Measurements from ENCODE around the gene PRELID3B. TPM values are rescaled to one million over a fixed set of nuclear protein-coding genes. Genes with fewer than 3 reads are reported as not detected.

Gene PRELID3B
- total RNA-seq, 1 donor from 2014 or later = 123 TPM

- Mint-ChIP-seq H3K4me3 (no peak overlapping the region), H3K36me3 (ENCODE audit: low read depth) (peaks cover 65% of the 10 kb centered on the region), H3K27me3 (no peaks in the 10 kb centered on the region), H3K27ac (no peak overlapping the region), H3K9me3 (no peaks in the 10 kb centered on the region), H3K4me1 (peaks cover 4% of the 10 kb centered on the region)
- no peak for DNase-seq
- intact Hi-C loops (cut with micrococcal nuclease) = no loop called here
These were observed 45.3 kb downstream of the PRELID3B start for GRCh38 chr20:58997141-58997770.

DNA sequence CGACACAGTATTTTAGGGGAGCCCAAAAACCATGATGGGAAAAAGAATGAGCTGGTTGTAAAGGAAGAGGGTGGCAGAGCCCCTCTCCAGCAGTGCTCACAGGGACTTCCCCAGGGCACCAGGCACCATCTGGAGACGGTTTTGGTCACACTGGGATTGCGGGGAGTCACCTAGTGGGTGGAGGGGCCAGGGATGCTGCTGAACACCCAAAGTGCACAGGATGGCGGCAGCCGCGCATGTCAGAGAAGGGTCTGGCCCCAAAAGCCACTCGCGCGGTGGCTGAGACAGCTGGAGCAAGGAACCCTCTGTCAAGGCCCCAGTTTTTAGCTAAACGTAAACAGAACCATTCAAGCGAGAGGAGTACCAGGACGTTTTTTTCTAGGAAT lies 46.4 kb downstream of the PRELID3B start:
- intact Hi-C loops (cut with micrococcal nuclease) = no loop called here
- Mint-ChIP-seq H3K4me1 (peaks cover 4% of the 10 kb centered on the region), H3K9me3 (no peaks in the 10 kb centered on the region), H3K27me3 (no peaks in the 10 kb centered on the region), H3K36me3 (ENCODE audit: low read depth) (peaks cover 66% of the 10 kb centered on the region), H3K4me3 (no peak overlapping the region), H3K27ac (no peak overlapping the region)
- DNase-seq = no peak

GRCh38 chr20:58995461-58996225 lies 46.9 kb downstream of the PRELID3B start:
- peaks cover 4% of the 10 kb centered on the region for H3K4me1 Mint-ChIP-seq
- peaks cover 67% of the 10 kb centered on the region for H3K36me3 Mint-ChIP-seq (ENCODE audit: low read depth)
- DNase-seq = no peak
- peak overlapping the region; percentile 62 for H3K27ac Mint-ChIP-seq
- H3K27me3 Mint-ChIP-seq = no peaks in the 10 kb centered on the region
- H3K9me3 Mint-ChIP-seq = no peaks in the 10 kb centered on the region
- no peak overlapping the region for H3K4me3 Mint-ChIP-seq
- intact Hi-C loops (cut with micrococcal nuclease) = no loop called here

DNA sequence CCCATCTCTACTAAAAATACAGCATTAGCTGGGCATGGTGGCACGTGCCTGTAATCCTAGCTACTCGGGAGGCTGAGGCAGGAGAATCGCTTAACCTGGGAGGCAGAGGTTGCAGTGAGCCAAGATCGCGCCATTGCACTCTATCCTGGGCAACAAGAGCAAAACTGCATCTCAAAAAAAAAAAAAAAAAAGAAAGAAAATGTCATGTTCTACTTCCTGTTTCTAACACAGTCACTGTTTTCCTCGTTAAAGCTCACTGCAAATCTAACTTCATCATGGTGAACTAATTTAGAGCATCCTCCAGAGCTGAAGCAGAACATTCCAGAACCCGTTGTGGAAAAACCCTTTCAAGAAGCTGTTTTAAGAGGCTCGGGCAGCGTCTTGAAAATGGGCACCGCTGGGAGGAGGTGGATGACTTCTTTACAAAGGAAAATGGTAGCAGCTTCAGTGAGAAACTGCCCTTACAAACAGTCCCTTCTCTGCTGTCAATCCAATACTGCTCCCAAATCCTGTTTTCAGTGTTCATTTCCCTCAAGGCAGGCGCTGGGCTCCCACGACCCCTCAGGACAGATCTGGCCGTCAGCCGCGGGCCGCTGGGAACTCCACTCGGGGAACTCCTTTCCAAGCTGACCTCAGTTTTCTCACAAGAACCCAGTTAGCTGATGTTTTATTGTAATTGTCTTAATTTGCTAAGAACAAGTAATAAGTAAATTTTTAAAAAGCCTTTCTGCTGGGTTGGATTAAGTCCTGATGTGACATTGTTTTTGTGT lies 48.0 kb downstream of the PRELID3B start:
- Mint-ChIP-seq H3K4me1 (peaks cover 4% of the 10 kb centered on the region), H3K27ac (no peak overlapping the region), H3K4me3 (no peak overlapping the region), H3K36me3 (ENCODE audit: low read depth) (peaks cover 72% of the 10 kb centered on the region), H3K9me3 (no peaks in the 10 kb centered on the region), H3K27me3 (no peaks in the 10 kb centered on the region)
- intact Hi-C loops (cut with micrococcal nuclease) = no loop called here
- no peak for DNase-seq

DNA sequence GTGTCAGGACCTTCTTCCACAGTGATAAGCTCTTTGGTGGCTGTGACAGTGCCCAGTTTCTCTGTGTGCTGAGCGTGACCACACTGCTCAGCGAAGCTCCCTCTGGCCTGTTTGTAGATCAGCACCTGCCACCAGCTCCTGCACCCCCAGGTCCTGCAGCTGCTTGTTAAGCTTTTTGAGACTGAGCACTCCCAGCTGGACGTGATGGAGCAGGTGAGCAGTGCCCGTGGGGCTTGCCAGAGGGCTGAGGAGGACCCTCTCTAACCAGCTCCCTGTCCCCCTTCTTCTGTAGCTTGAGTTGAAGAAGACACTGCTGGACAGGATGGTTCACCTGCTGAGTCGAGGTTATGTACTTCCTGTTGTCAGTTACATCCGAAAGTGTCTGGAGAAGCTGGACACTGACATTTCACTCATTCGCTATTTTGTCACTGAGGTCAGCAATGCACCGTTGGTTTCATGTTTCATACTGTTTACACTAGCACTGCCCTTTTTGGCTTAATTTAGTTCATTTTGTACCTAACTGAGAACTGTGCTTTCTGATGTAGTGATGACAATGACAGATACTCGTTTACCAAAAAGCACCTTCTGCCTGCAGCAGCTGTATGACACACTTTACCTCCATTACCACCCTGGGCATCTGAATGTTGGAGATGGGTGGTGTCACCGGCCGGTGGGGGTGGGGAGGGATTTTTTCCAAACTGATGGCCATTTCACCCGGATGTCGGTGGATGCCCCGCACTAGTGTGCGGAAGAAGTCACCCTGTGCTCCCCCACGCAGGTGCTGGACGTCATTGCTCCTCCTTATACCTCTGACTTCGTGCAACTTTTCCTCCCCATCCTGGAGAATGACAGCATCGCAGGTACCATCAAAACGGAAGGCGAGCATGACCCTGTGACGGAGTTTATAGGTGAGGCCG lies 49.0 kb downstream of the PRELID3B start:
- Mint-ChIP-seq H3K4me3 (no peak overlapping the region), H3K27ac (no peak overlapping the region), H3K9me3 (no peaks in the 10 kb centered on the region), H3K36me3 (ENCODE audit: low read depth) (peaks cover 79% of the 10 kb centered on the region), H3K4me1 (peaks cover 4% of the 10 kb centered on the region), H3K27me3 (no peaks in the 10 kb centered on the region)
- intact Hi-C loops (cut with micrococcal nuclease) = no loop called here
- DNase-seq = no peak

DNA sequence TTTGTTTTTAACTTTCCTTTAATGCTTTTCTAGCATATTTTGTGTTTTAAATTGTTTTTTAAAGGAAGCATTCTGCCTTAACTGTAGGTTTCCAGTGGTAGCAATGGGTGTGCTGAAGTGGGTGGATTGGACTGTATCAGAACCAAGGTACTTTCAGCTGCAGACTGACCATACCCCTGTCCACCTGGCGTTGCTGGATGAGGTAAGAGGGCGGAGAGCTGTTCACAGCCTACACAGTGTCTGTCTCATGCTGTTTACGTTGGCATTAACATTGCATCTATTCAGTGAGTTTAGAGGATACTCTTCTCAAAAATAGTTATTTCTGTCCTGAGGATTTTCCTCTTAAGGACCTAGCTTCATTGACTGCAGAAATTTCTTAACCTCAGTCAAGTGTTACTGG lies 49.7 kb downstream of the PRELID3B start:
- H3K27ac Mint-ChIP-seq = no peak overlapping the region
- peaks cover 80% of the 10 kb centered on the region for H3K36me3 Mint-ChIP-seq (ENCODE audit: low read depth)
- H3K4me3 Mint-ChIP-seq = no peak overlapping the region
- no peak for DNase-seq
- H3K4me1 Mint-ChIP-seq = peaks cover 4% of the 10 kb centered on the region
- no peaks in the 10 kb centered on the region for H3K27me3 Mint-ChIP-seq
- no peaks in the 10 kb centered on the region for H3K9me3 Mint-ChIP-seq
- intact Hi-C loops (cut with micrococcal nuclease) = no loop called here

DNA sequence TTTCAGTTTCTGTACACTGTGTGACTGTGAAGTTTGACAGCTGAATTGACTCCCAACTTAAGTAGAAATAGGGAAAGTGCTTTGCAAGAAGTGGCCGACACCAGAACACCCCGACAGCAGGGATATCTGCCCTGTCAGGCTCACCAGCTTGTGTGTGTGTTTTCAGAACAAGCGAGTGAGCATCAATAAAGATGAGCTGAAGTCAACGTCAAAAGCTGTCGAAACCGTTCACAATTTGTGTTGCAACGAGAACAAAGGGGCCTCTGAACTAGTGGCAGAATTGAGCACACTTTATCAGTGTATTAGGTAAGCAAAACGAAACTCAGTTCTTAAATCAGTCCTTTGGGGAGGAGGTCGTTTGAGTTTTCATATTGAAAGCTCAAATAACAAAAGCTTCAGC lies 50.9 kb downstream of the PRELID3B start:
- no peak for DNase-seq
- Mint-ChIP-seq H3K27me3 (no peaks in the 10 kb centered on the region), H3K27ac (no peak overlapping the region), H3K9me3 (no peaks in the 10 kb centered on the region), H3K4me1 (peaks cover 7% of the 10 kb centered on the region), H3K36me3 (ENCODE audit: low read depth) (peaks cover 82% of the 10 kb centered on the region), H3K4me3 (no peak overlapping the region)
- intact Hi-C loops (cut with micrococcal nuclease) = no loop called here

DNA sequence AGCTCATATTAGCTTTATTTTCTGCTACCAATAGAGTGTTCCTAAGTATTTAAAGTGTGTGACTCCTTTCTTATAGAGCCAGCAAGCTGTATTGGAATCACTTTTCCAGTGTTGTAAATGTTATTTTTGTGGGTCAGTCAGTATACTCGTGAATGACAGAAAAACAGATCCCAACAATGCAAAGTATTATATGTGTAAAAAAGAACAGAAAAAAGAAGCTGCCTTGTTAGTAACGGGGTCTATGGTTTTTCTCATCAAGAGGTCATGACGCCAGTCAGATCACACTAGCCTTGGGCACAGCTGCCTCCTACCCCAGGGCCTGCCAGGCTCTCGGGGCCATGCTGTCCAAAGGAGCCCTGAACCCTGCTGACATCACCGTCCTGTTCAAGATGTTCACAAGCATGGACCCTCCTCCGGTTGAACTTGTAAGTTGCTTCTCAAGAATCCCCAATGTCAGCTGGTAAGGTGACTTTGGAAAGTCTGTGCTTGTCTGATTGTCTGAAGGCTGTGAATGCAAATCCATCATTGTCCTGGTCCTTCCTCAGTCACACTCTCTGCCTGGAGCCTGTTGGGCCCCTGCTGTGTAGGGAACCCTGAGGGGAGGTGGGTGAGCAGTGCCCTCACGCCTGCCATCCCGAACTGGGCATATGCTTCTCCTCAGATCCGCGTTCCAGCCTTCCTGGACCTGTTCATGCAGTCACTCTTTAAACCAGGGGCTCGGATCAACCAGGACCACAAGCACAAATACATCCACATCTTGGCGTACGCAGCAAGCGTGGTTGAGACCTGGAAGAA lies 51.7 kb downstream of the PRELID3B start:
- H3K9me3 Mint-ChIP-seq = no peaks in the 10 kb centered on the region
- H3K36me3 Mint-ChIP-seq (ENCODE audit: low read depth) = peaks cover 78% of the 10 kb centered on the region
- no peaks in the 10 kb centered on the region for H3K27me3 Mint-ChIP-seq
- intact Hi-C loops (cut with micrococcal nuclease) = no loop called here
- H3K4me3 Mint-ChIP-seq = no peak overlapping the region
- no peak overlapping the region for H3K27ac Mint-ChIP-seq
- peaks cover 11% of the 10 kb centered on the region for H3K4me1 Mint-ChIP-seq
- DNase-seq = no peak

GRCh38 chr20:58989196-58989595 lies 53.4 kb downstream of the PRELID3B start:
- Mint-ChIP-seq H3K27me3 (no peaks in the 10 kb centered on the region), H3K27ac (no peak overlapping the region), H3K9me3 (no peaks in the 10 kb centered on the region), H3K4me3 (no peak overlapping the region), H3K36me3 (ENCODE audit: low read depth) (peaks cover 69% of the 10 kb centered on the region), H3K4me1 (peaks cover 18% of the 10 kb centered on the region)
- DNase-seq = no peak
- intact Hi-C loops (cut with micrococcal nuclease) = no loop called here

- DNase-seq = no peak
- Mint-ChIP-seq H3K4me1 (peaks cover 23% of the 10 kb centered on the region), H3K9me3 (no peaks in the 10 kb centered on the region), H3K36me3 (ENCODE audit: low read depth) (peaks cover 70% of the 10 kb centered on the region), H3K27me3 (no peaks in the 10 kb centered on the region), H3K27ac (no peak overlapping the region), H3K4me3 (no peak overlapping the region)
- intact Hi-C loops (cut with micrococcal nuclease) = no loop called here
These were observed 54.1 kb downstream of the PRELID3B start for GRCh38 chr20:58988565-58988882.

GRCh38 chr20:58987790-58988564 lies 54.6 kb downstream of the PRELID3B start:
- peak overlapping the region; percentile 12 for H3K27ac Mint-ChIP-seq
- no peak for DNase-seq
- intact Hi-C loops (cut with micrococcal nuclease) = no loop called here
- H3K27me3 Mint-ChIP-seq = no peaks in the 10 kb centered on the region
- no peak overlapping the region for H3K4me3 Mint-ChIP-seq
- H3K4me1 Mint-ChIP-seq = peaks cover 23% of the 10 kb centered on the region
- H3K9me3 Mint-ChIP-seq = no peaks in the 10 kb centered on the region
- peaks cover 65% of the 10 kb centered on the region for H3K36me3 Mint-ChIP-seq (ENCODE audit: low read depth)

- Mint-ChIP-seq H3K36me3 (ENCODE audit: low read depth) (peaks cover 64% of the 10 kb centered on the region), H3K4me3 (no peak overlapping the region), H3K9me3 (no peaks in the 10 kb centered on the region), H3K27me3 (no peaks in the 10 kb centered on the region), H3K4me1 (peaks cover 30% of the 10 kb centered on the region), H3K27ac (no peak overlapping the region)
- no peak for DNase-seq
- intact Hi-C loops (cut with micrococcal nuclease) = no loop called here
These were observed 55.5 kb downstream of the PRELID3B start for GRCh38 chr20:58986968-58987517.
